NCI-H82 (cell line): ENCODE data around the gene CRACR2A.

Experiments
- DNase-seq: peaks from one replicate; lab custom pipeline; 2025; lab: John Stamatoyannopoulos, UW

Gene CRACR2A

GRCh38 chr12:3752741-3753486, at the start of gene CRACR2A:
TSS of gene CRACR2A (minus strand) at chr12:3753109. CDS start at chr12:3696999, 56,110 bp downstream.
- DNase-seq = peak; percentile 88

GRCh38 chr12:3797531-3798048, 44.7 kb upstream of the CRACR2A start:
- DNase-seq = no peak

GRCh38 chr12:3795492-3796133, 42.7 kb upstream of the CRACR2A start:
- DNase-seq = no peak

- no peak for DNase-seq
Measured at GRCh38 chr12:3795066-3795465, 42.2 kb upstream of the CRACR2A start.

GRCh38 chr12:3792623-3793288, 39.8 kb upstream of the CRACR2A start:
- no peak for DNase-seq

- no peak for DNase-seq
Measured at GRCh38 chr12:3791256-3791874, 38.5 kb upstream of the CRACR2A start.

GRCh38 chr12:3790642-3791041, 37.7 kb upstream of the CRACR2A start:
- DNase-seq = no peak

- DNase-seq = no peak
Measured at GRCh38 chr12:3789838-3790237, 36.9 kb upstream of the CRACR2A start.

- DNase-seq = peak; percentile 78
Measured at GRCh38 chr12:3777206-3777809, 24.4 kb upstream of the CRACR2A start.

- no peak for DNase-seq
Measured at GRCh38 chr12:3775385-3776035, 22.6 kb upstream of the CRACR2A start.

GRCh38 chr12:3772380-3772779, 19.5 kb upstream of the CRACR2A start:
- no peak for DNase-seq

GRCh38 chr12:3771853-3772252, 18.9 kb upstream of the CRACR2A start:
- DNase-seq = no peak

GRCh38 chr12:3770891-3771290, 18.0 kb upstream of the CRACR2A start:
- no peak for DNase-seq

GRCh38 chr12:3768911-3769447, 16.1 kb upstream of the CRACR2A start:
- no peak for DNase-seq

GRCh38 chr12:3761116-3761735, 8.3 kb upstream of the CRACR2A start:
- DNase-seq = peak; percentile 53

- DNase-seq = no peak
Measured at GRCh38 chr12:3759878-3760277, 7.0 kb upstream of the CRACR2A start.

- no peak for DNase-seq
Measured at GRCh38 chr12:3757261-3757660, 4.4 kb upstream of the CRACR2A start.

- DNase-seq = no peak
Measured at GRCh38 chr12:3755898-3756297, 3.0 kb upstream of the CRACR2A start.

GRCh38 chr12:3753544-3754284, 805 bp upstream of the CRACR2A start:
- peak; percentile 57 for DNase-seq
